ENCODE measurements around the gene GATA5.

GATA5 gene

GRCh38 chr20:62486484-62486883 is 10.7 kb upstream of the GATA5 start:
- DNase-seq = no peak

GRCh38 chr20:62485701-62486089 is 9.9 kb upstream of the GATA5 start:
- no peak for DNase-seq

GRCh38 chr20:62485062-62485700 is 9.4 kb upstream of the GATA5 start:
- DNase-seq = no peak

GRCh38 chr20:62484478-62484877 is 8.7 kb upstream of the GATA5 start:
- no peak for DNase-seq

- DNase-seq = no peak
Measured at GRCh38 chr20:62483613-62484458, 8.0 kb upstream of the GATA5 start.

GRCh38 chr20:62482974-62483373 is 7.2 kb upstream of the GATA5 start:
- no peak for DNase-seq

GRCh38 chr20:62482146-62482809 is 6.5 kb upstream of the GATA5 start:
- DNase-seq = no peak

GRCh38 chr20:62481425-62482145 is 5.8 kb upstream of the GATA5 start:
- DNase-seq = no peak

GRCh38 chr20:62480318-62480717 is 4.5 kb upstream of the GATA5 start:
- DNase-seq = no peak

GRCh38 chr20:62479656-62480055 is 3.9 kb upstream of the GATA5 start:
- DNase-seq = no peak

- DNase-seq = no peak
Measured at GRCh38 chr20:62479156-62479555, 3.4 kb upstream of the GATA5 start.

- DNase-seq = no peak
Measured at GRCh38 chr20:62477669-62478455, 2.1 kb upstream of the GATA5 start.

GRCh38 chr20:62476056-62476838 is 452 bp upstream of the GATA5 start:
- no peak for DNase-seq

- no peak for DNase-seq
Measured at GRCh38 chr20:62475027-62475771, 596 bp downstream of the GATA5 start.

- no peak for DNase-seq
Measured at GRCh38 chr20:62474604-62475026, 1.2 kb downstream of the GATA5 start.

- DNase-seq = no peak
Measured at GRCh38 chr20:62473717-62474603, 1.8 kb downstream of the GATA5 start.

- no peak for DNase-seq
Measured at GRCh38 chr20:62472941-62473585, 2.7 kb downstream of the GATA5 start.

- no peak for DNase-seq
Measured at GRCh38 chr20:62472138-62472940, 3.5 kb downstream of the GATA5 start.
